SK-N-SH treated with all-trans-retinoic acid at 6 μM for 48 hours (cell line): ENCODE results near the gene CRYBG1.

ENCODE experiments used
- PATZ1 ChIP-seq: fragments of 250-450 bp; sonication (Bioruptor Pico); IDR thresholded peaks from 2 replicates; pipeline ENCODE4 v1.8.0; 2020; ENCODE audit warnings: mild to moderate bottlenecking, moderate library complexity, borderline replicate concordance
- PPARA ChIP-seq: fragments of 250-450 bp; sonication (Bioruptor Pico); IDR thresholded peaks from 2 replicates; pipeline ENCODE4 v1.5.0; 2020; ENCODE audit warnings: mild to moderate bottlenecking, borderline replicate concordance

DNA sequence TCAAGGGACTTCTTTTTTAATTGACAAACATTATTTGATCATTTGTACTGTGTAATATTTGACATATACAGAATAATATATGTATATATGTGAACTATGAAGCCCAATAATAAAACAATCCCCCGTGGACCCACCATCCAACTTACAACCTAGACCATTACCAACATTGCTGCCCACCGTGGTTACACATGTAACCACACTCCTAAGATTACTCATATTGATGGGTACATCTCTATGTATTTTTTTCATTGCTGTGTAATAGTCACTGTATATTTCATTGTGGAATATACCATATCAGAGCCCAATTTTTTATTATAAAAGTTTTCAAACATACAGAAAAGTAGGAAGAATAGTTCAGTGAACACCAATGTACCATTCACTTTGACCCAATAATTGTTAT, 174.5 kb downstream of the CRYBG1 start:
- TF ChIP-seq PATZ1 (CRISPR knock-in tag) (no peak), PPARA (no peak)
